K562 (cell line): Measurements from ENCODE around the gene RAD1. TPM values are rescaled to one million over a fixed set of nuclear protein-coding genes. Genes with fewer than 3 reads are reported as not detected.

ENCODE experiments used
- BCLAF1 ChIP-seq, 2 experiments: fragments of 450-650 bp in 1 of 2; IDR thresholded peaks; 2 replicates each; pipeline ENCODE4 v1.6.1; 2011 to 2017; ENCODE audit warnings: low read depth in 2 of 2, antibody characterized with exemption in 1 of 2, borderline replicate concordance in 1 of 2, low read length in 1 of 2, mild to moderate bottlenecking in 1 of 2, mixed read lengths in 1 of 2; ENCODE audit not compliant: control insufficient read depth in 1 of 2
- CEBPG ChIP-seq, 3 experiments: fragments of 200-800 bp in 1 of 3; sonication (Bioruptor generic) in 1 of 3; sonication (generic) in 1 of 3; formaldehyde crosslinking in 1 of 3; IDR thresholded peaks in 2 of 3; conservative IDR thresholded peaks in 1 of 3; 2 replicates each; pipeline versions ENCODE4 v1.6.1 to v1.8.0; 2016 to 2022; ENCODE audit warnings: missing compliant biosample characterization in 2 of 3, missing genetic modification characterization in 2 of 3, mild to moderate bottlenecking in 1 of 3, missing genetic modification reagents in 1 of 3
- MAX ChIP-seq: sonication (generic); formaldehyde crosslinking; IDR thresholded peaks from 2 replicates; pipeline ENCODE4 v1.9.0; 2022; ENCODE audit warnings: mild to moderate bottlenecking, missing genetic modification reagents
- MLX ChIP-seq, 2 experiments: fragments of 450-650 bp in 1 of 2; sonication (generic) in 1 of 2; formaldehyde crosslinking; conservative IDR thresholded peaks; 2 replicates each; pipeline versions ENCODE4 v1.4.0 to v1.8.1; 2020 to 2022; ENCODE audit warnings: mild to moderate bottlenecking in 1 of 2, missing genetic modification reagents in 1 of 2
- MTF1 ChIP-seq: fragments of 250-450 bp; sonication (Bioruptor Pico); IDR thresholded peaks from 2 replicates; pipeline ENCODE4 v1.9.0; 2021; ENCODE audit warnings: moderate library complexity, mild to moderate bottlenecking, inconsistent platforms, borderline replicate concordance
- NELFE ChIP-seq: IDR thresholded peaks from 2 replicates; pipeline ENCODE4 v1.6.1; 2011; ENCODE audit warnings: mild to moderate bottlenecking; ENCODE audit not compliant: insufficient read depth, insufficient read length
- PCBP1 ChIP-seq: fragments of 200-400 bp; formaldehyde crosslinking; IDR thresholded peaks from 2 replicates; pipeline ENCODE4 v1.6.1; 2018; ENCODE audit warnings: mild to moderate bottlenecking, low read depth, low read length; ENCODE audit not compliant: poor library complexity, severe bottlenecking
- PHF20 ChIP-seq: fragments of 450-650 bp; IDR thresholded peaks from 2 replicates; pipeline ENCODE4 v1.6.1; 2018; ENCODE audit not compliant: partially characterized antibody
- ZNF140 ChIP-seq: fragments of 250-450 bp; sonication (Bioruptor Pico); IDR thresholded peaks from 2 replicates; pipeline ENCODE4 v1.8.0; 2021; ENCODE audit warnings: moderate library complexity, mild to moderate bottlenecking, inconsistent platforms
- ZNF197 ChIP-seq: fragments of 200-800 bp; sonication (Bioruptor generic); IDR thresholded peaks from 2 replicates; pipeline ENCODE4 v1.6.1; 2016; ENCODE audit warnings: low read depth, missing genetic modification characterization, missing compliant biosample characterization
- ZNF511 ChIP-seq: sonication (generic); formaldehyde crosslinking; IDR thresholded peaks from 2 replicates; pipeline ENCODE4 v1.8.0; 2022; ENCODE audit warnings: mild to moderate bottlenecking, missing genetic modification reagents
- polyA plus RNA-seq, 8 experiments: library from polyadenylated mRNA; depleted of rRNA in 4 of 8; stranded (reverse) in 5 of 8; unstranded in 3 of 8; fragments of >200 nt; fragmentation: Nextera tagmentation in 2 of 8; fragmentation: Illumina TruSeq in 1 of 8; extraction: Ambion mirVana in 2 of 8; extraction: Trizol in 1 of 8; gene quantifications; 2 replicates each; pipeline versions ENCODE4 v1.2.1 to v1.2.3, GENCODE V29; 2011 to 2014; ENCODE audit warnings: inconsistent platforms in 1 of 8, missing spikeins in 1 of 8
- total RNA-seq, 7 experiments: library from RNA; depleted of rRNA in 6 of 7; stranded (reverse); fragments of >200 nt in 6 of 7; fragmentation: Illumina TruSeq in 2 of 7; extraction: Trizol in 2 of 7; gene quantifications; 2 replicates each; pipeline versions ENCODE4 v1.2.1 to v1.2.3, GENCODE V29; 2011 to 2021; ENCODE audit warnings: low replicate concordance in 1 of 7

RAD1 gene
- total and polyA plus RNA-seq, 9 of the 15 experiments (the other 6 are each of a cell fraction or from before 2014, with no cell fraction given) = 44.5 to 148 (median 60.8) TPM

- no peak for TF ChIP-seq ZNF140 (CRISPR knock-in tag)
- no peak for TF ChIP-seq PHF20
- TF ChIP-seq BCLAF1 (IDR thresholded peaks at IDR 0.05; ENCODE audit: borderline replicate concordance in 1 of 2, control insufficient read depth in 1 of 2, low read depth in 2 of 2, low read length in 1 of 2) = no peak
- no peak for TF ChIP-seq PCBP1
- TF ChIP-seq ZNF197 (CRISPR knock-in tag) = no peak
- no peak for TF ChIP-seq MLX (CRISPR knock-in tag; conservative IDR thresholded peaks at IDR 0.05)
- no peak for TF ChIP-seq MAX
- TF ChIP-seq MTF1 (CRISPR knock-in tag) = no peak
- TF ChIP-seq NELFE = no peak
- no peak for TF ChIP-seq ZNF511 (CRISPR knock-in tag)
- TF ChIP-seq CEBPG (CRISPR knock-in tag; IDR thresholded peaks at IDR 0.05) = no peak
- TF ChIP-seq CEBPG (tag; conservative IDR thresholded peaks at IDR 0.05 in 1 of 2, IDR thresholded peaks at IDR 0.05 in 1 of 2) = no peak
Observed at GRCh38 chr5:34923694-34924461, 8.6 kb upstream of the RAD1 start (continued).
